Testis (tissue), 3 donors: ENCODE results near the gene FUNDC2. TPM values are rescaled to one million over a fixed set of nuclear protein-coding genes. Genes with fewer than 3 reads are reported as not detected.

Experiments
- DNase-seq: peaks from one replicate; pipeline ENCODE4 v3.0.0-alpha.2; 2019
- H3K27ac ChIP-seq, 2 donors: fragments of 200-600 bp; sonication (generic); one replicate each; pipeline ENCODE4 v1.5.1; 2019
- H3K27me3 ChIP-seq: fragments of 200-600 bp; sonication (generic); one replicate; pipeline ENCODE4 v1.5.1; 2019
- H3K36me3 ChIP-seq: fragments of 200-600 bp; sonication (generic); one replicate; pipeline ENCODE4 v1.5.1; 2017; ENCODE audit warnings: low read depth; ENCODE audit errors: missing control alignments
- H3K4me1 ChIP-seq: fragments of 200-600 bp; sonication (generic); one replicate; pipeline ENCODE4 v1.5.1; 2019
- H3K4me3 ChIP-seq, 2 donors: fragments of 200-600 bp; sonication (generic); one replicate each; pipeline ENCODE4 v1.5.1; 2017 to 2019
- H3K9me3 ChIP-seq: fragments of 200-600 bp; sonication (generic); one replicate; pipeline ENCODE4 v1.5.1; 2017
- POLR2A ChIP-seq: fragments of 450-650 bp; IDR thresholded peaks from one replicate; pipeline ENCODE4 v1.6.1; 2017; ENCODE audit warnings: antibody characterized with exemption, mild to moderate bottlenecking, moderate library complexity
- WGBS, 2 donors: methylation state at CpG; one replicate each; pipeline ENCODE4 v1.1.5; 2018; 5-methylcytosine and 5-hydroxymethylcytosine counted together
- intact Hi-C: fragments of 100-400 bp; cut with DNase I; formaldehyde crosslinking; loops from one replicate; pipeline ENCODE4 v1.15.1; 2023; ENCODE audit warnings: low total_unique reads
- polyA plus RNA-seq: library from polyadenylated mRNA; stranded (reverse); fragments of 350-450 nt; fragmentation: Illumina TruSeq; extraction: RNeasy Lipid Tissue Mini Kit (QIAGEN cat#74804); gene quantifications from one replicate; pipeline ENCODE4 v1.2.3, GENCODE V29; 2014; ENCODE audit warnings: low read depth, low replicate concordance; ENCODE audit not compliant: insufficient read depth
- total RNA-seq, 2 donors: library from RNA; depleted of rRNA; stranded (reverse); fragments of >200 nt; gene quantifications; one replicate each; pipeline ENCODE4 v1.2.3, GENCODE V29; 2016
- TF ChIP-seq, protein P1 (sequence below), 3 experiments: fragments of 450-650 bp in 2 of 3; fragments of 200-600 bp in 1 of 3; sonication (generic) in 1 of 3; IDR thresholded peaks; one replicate each; pipeline ENCODE4 v1.5.1; 2016 to 2019; ENCODE audit warnings: antibody characterized with exemption in 3 of 3, mild to moderate bottlenecking in 2 of 3, moderate library complexity in 1 of 3

FUNDC2 gene
- total and polyA plus RNA-seq, 3 donors from 2014 or later, result 65.0 to 104 (median 71.7) TPM

DNA sequence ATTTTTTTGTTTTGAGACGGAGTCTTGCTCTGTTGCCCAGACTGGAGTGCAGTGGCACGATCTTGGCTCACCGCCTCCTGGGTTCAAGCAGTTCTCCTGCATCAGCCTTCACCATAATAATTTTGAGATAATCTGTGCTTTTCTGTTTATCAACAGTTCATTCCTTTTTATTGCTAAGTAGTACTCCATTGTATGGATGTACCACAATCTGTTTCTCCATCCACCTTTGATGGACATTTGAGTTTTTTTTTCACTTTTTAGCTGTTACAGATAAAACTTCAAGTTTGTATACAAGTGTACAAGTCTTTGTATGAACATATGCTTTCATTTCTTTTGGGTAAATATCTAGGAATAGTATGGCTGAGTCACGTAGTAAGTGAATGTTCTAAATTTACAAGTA is 9.0 kb downstream of the FUNDC2 start:
- intact Hi-C loops, result no loop called here
- Histone ChIP-seq H3K9me3 (no peaks in the 10 kb centered on the region), H3K4me1 (no peaks in the 10 kb centered on the region), H3K27ac (no peak overlapping the region), H3K36me3 (no peaks in the 10 kb centered on the region), H3K27me3 (no peaks in the 10 kb centered on the region), H3K4me3 (no peak overlapping the region)
- no peak for TF ChIP-seq POLR2A
- TF ChIP-seq, protein P1, sequence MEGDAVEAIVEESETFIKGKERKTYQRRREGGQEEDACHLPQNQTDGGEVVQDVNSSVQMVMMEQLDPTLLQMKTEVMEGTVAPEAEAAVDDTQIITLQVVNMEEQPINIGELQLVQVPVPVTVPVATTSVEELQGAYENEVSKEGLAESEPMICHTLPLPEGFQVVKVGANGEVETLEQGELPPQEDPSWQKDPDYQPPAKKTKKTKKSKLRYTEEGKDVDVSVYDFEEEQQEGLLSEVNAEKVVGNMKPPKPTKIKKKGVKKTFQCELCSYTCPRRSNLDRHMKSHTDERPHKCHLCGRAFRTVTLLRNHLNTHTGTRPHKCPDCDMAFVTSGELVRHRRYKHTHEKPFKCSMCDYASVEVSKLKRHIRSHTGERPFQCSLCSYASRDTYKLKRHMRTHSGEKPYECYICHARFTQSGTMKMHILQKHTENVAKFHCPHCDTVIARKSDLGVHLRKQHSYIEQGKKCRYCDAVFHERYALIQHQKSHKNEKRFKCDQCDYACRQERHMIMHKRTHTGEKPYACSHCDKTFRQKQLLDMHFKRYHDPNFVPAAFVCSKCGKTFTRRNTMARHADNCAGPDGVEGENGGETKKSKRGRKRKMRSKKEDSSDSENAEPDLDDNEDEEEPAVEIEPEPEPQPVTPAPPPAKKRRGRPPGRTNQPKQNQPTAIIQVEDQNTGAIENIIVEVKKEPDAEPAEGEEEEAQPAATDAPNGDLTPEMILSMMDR (IDR thresholded peaks at IDR 0.05), result no peak
- no peak for DNase-seq
- WGBS, 2 donors, result 95% methylated on average over 3 to 4 of the region's 4 CpGs

DNA sequence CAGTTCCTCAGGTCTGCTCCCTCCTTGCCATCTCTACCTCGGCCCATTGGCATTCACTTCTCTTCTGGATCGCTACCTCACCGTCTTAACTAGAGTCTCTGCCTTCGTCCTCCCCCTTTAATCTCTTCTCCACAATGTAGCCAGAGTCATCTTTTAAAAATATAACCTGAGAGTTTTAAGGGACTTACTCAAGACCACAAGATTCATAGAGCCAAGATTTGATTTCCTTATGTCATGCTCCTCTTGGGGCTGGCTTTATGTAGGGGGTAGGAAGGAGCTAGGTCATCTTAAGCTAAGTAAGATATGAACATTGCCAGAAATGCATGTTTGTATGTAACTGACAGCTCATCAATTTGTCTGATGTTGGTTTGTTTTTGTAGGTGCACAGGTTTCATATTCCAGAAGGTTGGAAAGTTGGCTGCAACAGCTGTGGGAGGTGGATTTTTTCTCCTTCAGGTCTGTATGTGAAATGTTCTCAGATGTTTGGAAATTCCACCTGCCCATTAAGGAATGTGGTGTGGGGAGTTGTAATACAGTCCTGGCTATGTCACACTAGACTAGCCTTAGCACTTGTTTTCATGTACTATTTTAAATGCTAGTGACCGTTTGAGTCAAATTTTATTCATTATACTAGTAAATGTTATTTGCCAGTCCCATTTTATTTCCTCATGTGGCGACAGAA is 19.6 kb downstream of the FUNDC2 start:
- no peak for DNase-seq
- TF ChIP-seq, protein P1 (IDR thresholded peaks at IDR 0.05), result no peak
- TF ChIP-seq POLR2A, result no peak
- Histone ChIP-seq H3K27me3 (no peaks in the 10 kb centered on the region), H3K4me1 (no peaks in the 10 kb centered on the region), H3K9me3 (no peaks in the 10 kb centered on the region), H3K4me3 (no peak overlapping the region), H3K27ac (no peak overlapping the region), H3K36me3 (no peaks in the 10 kb centered on the region)
- intact Hi-C loops, result no loop called here
- WGBS, 2 donors, result 90 to 93% methylated on average over 6 of the region's 6 CpGs

DNA sequence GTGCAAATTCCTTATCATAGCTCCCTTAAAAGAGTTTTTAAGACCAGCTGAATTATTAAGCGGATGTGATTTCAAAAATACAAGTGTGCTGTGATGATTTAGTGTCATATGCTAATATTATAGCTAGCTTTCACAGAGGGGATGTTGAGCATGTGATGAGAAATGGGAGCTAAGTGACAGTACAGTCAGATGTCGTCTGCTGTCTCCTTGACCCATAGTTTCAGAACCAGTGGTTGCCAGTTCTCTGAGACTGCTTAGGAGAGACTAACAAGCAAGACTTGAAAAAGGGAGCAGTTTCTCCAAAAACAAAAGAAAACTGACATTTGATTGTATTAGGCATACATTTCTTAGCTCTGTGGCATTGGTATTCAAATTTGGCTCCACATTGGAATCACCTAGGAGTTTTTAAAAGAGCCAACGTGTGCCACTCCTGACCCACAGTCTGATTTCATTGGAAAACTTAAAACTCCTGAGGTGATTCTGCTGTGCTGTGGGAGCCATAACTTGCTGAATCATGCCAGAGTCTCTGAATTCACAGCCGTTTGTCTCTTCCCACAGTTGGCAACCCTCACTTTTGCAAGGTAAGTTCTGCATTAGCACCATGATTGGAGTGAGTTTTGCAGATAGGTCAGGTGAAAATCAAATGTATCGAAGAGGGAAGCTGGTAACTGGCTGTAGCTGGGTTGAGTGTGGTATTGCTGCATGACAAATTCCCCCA is 20.3 kb downstream of the FUNDC2 start:
- Histone ChIP-seq H3K27me3 (no peaks in the 10 kb centered on the region), H3K4me1 (no peaks in the 10 kb centered on the region), H3K36me3 (no peaks in the 10 kb centered on the region), H3K9me3 (no peaks in the 10 kb centered on the region), H3K4me3 (no peak overlapping the region), H3K27ac (no peak overlapping the region)
- WGBS, 2 donors, result 87 to 93% methylated on average over 3 to 5 of the region's 5 CpGs
- no peak for DNase-seq
- intact Hi-C loops, result no loop called here
- TF ChIP-seq, protein P1 (IDR thresholded peaks at IDR 0.05), result no peak
- no peak for TF ChIP-seq POLR2A

DNA sequence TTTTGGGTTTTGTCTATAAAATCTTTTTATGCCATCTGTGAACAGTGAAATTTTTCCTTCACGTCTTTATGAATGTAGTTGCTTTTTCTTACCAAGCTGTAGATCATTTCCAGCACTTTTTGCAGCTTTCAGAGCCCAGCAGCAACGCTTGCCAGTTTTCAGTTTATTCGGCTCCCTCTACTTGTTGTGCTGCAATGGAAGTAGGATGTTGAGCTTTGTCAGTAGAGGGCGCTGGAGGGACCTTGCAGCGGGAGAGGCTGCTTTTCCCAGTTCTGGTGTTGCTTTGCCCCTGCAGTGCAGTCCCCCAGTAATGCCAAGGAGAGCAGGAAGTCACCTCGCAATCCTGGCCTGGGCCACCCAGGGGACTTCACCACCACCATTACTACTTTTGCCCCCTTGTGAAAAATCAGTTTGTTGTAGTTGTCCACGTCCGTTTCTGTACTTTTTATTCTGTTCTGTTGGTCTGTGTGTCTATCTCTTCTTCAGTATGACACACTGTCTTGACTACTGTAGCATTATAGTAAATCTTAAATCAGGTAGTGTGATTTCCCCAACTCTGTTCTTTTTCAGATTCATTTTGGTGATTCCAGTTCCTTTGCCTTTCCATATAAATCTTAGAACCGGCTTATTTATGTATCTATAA is 22.5 kb downstream of the FUNDC2 start:
- intact Hi-C loops, result no loop called here
- no peaks in the 10 kb centered on the region for H3K9me3 ChIP-seq
- DNase-seq, result peak; percentile 70
- no peaks in the 10 kb centered on the region for H3K36me3 ChIP-seq
- no peak overlapping the region for H3K4me3 ChIP-seq
- WGBS, 2 donors, result 38 to 63% methylated on average over 7 of the region's 9 CpGs
- TF ChIP-seq POLR2A, result no peak
- TF ChIP-seq, protein P1 (IDR thresholded peaks at IDR 0.05), result peak in 1 of 3 experiments; percentile 26
- no peaks in the 10 kb centered on the region for H3K27me3 ChIP-seq
- H3K4me1 ChIP-seq, result no peaks in the 10 kb centered on the region
- H3K27ac ChIP-seq, result no peak overlapping the region
